ENCODE measurements around the gene PABPN1.

The PABPN1 gene

DNA sequence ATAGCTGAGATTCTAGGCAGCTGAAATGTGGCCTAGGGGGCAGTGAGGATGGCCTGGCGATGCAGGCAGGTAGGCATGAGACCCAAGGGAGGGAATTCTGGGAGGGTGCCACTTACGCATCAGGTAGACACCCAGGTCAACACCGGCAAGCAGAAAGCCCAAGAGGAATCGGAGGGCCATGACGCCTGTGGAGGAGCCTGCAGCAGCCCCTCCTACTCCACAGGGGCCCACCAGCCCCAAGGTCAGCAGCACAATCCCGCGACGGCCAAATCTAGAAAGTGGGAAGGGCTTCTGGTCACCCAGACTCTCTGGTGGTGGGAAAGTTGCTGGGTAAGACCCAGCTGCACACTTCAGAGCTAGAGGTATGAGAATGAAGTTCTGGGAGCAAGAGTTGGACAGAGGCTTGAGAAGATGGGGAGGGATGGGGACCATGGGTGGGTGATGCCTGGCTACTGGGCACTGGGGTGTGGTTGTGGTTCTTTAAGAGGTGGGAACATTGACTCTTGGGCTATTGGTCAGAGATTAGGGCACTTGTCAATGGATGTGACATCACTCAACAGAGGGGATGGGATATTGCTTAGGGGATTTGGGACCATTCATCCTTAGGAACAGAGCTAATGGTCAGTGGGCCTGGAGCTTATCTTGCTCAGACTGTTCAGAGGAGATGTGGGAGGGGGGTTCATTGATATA is 28.0 kb downstream of the PABPN1 start:
- Histone ChIP-seq H3K9ac (ENCODE audit: low read length) (no peak overlapping the region), H3K4me1 (ENCODE audit: insufficient read depth, low read length, severe bottlenecking) (no peaks in the 10 kb centered on the region), H4K20me1 (ENCODE audit: insufficient read depth, low read length) (no peaks in the 10 kb centered on the region), H3K27me3 (ENCODE audit: insufficient read depth, low read length) (no peaks in the 10 kb centered on the region), H3K27ac (ENCODE audit: low read depth, low read length, poor library complexity, severe bottlenecking) (no peak overlapping the region), H3K4me3 (ENCODE audit: low read depth, low read length, poor library complexity, severe bottlenecking) (no peak overlapping the region), H3F3A (ENCODE audit: insufficient read depth, low read length) (no peaks in the 10 kb centered on the region), H3K36me3 (ENCODE audit: insufficient read depth, low read length) (no peaks in the 10 kb centered on the region), H3K9me3 (ENCODE audit: low read length) (no peaks in the 10 kb centered on the region), H3K4me2 (ENCODE audit: low read length) (no peak overlapping the region), H3K9me2 (ENCODE audit: low read depth, low read length) (no peaks in the 10 kb centered on the region), H2AFZ (ENCODE audit: low read length) (no peak overlapping the region), H3K79me2 (ENCODE audit: insufficient read depth, low read length) (no peaks in the 10 kb centered on the region)
- TF ChIP-seq EZH2 (IDR thresholded peaks at IDR 0.05; ENCODE audit: borderline replicate concordance, low read length) (no peak), CTCF (IDR thresholded peaks at IDR 0.05; ENCODE audit: low read length) (no peak)

DNA sequence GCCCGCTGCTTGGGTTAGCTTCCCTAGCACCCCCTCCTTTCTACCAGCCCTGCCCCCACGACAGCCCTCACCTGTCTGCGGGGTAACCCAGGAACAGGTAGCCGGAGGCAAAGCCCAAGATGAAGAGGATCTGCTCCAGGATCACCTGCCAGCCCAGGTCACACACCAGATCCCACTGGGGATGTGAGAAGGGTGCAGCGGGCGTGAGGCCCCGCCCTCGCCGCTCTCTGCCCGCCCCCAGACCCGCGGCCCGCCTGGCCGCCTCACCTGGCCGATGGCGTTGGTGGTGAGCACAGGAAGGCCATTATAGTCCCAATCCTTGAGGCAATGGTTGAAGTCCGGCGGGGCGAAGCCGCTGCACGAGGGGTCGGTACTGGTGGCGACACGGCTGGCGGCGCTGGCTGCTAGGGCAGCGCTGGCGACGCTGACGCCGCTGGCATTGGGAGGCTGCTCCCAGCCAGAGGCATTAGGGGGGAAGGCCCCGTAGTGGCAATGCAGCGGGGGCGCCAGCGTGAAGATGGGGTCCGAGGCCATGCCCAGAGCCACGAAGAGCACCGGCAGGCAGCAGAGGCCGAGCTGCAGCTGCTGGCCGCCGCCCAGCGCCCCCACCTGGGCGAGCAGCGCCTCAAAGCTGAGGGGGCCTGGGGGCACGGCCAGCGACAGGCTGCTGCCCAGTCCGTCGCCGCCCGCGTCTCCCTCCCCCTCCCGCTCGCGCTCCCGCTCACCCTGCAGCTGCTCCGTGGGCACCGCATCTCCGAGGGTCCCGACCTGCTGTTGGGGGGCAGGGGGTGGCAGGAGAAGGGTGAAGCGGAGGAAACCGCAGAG is 30.6 kb downstream of the PABPN1 start:
- no peaks in the 10 kb centered on the region for H3K9me2 ChIP-seq (ENCODE audit: low read depth, low read length)
- H3K9ac ChIP-seq (ENCODE audit: low read length): no peak overlapping the region
- TF ChIP-seq EZH2 (IDR thresholded peaks at IDR 0.05; ENCODE audit: borderline replicate concordance, low read length) (no peak), CTCF (IDR thresholded peaks at IDR 0.05; ENCODE audit: low read length) (no peak)
- H3K27me3 ChIP-seq (ENCODE audit: insufficient read depth, low read length): no peaks in the 10 kb centered on the region
- H3K4me1 ChIP-seq (ENCODE audit: insufficient read depth, low read length, severe bottlenecking): no peaks in the 10 kb centered on the region
- no peak overlapping the region for H3K4me3 ChIP-seq (ENCODE audit: low read depth, low read length, poor library complexity, severe bottlenecking)
- no peak overlapping the region for H3K27ac ChIP-seq (ENCODE audit: low read depth, low read length, poor library complexity, severe bottlenecking)
- no peaks in the 10 kb centered on the region for H3F3A ChIP-seq (ENCODE audit: insufficient read depth, low read length)
- no peaks in the 10 kb centered on the region for H3K79me2 ChIP-seq (ENCODE audit: insufficient read depth, low read length)
- H3K4me2 ChIP-seq (ENCODE audit: low read length): no peak overlapping the region
- H3K9me3 ChIP-seq (ENCODE audit: low read length): no peaks in the 10 kb centered on the region
- no peak overlapping the region for H2AFZ ChIP-seq (ENCODE audit: low read length)
- H3K36me3 ChIP-seq (ENCODE audit: insufficient read depth, low read length): no peaks in the 10 kb centered on the region
- no peaks in the 10 kb centered on the region for H4K20me1 ChIP-seq (ENCODE audit: insufficient read depth, low read length)

DNA sequence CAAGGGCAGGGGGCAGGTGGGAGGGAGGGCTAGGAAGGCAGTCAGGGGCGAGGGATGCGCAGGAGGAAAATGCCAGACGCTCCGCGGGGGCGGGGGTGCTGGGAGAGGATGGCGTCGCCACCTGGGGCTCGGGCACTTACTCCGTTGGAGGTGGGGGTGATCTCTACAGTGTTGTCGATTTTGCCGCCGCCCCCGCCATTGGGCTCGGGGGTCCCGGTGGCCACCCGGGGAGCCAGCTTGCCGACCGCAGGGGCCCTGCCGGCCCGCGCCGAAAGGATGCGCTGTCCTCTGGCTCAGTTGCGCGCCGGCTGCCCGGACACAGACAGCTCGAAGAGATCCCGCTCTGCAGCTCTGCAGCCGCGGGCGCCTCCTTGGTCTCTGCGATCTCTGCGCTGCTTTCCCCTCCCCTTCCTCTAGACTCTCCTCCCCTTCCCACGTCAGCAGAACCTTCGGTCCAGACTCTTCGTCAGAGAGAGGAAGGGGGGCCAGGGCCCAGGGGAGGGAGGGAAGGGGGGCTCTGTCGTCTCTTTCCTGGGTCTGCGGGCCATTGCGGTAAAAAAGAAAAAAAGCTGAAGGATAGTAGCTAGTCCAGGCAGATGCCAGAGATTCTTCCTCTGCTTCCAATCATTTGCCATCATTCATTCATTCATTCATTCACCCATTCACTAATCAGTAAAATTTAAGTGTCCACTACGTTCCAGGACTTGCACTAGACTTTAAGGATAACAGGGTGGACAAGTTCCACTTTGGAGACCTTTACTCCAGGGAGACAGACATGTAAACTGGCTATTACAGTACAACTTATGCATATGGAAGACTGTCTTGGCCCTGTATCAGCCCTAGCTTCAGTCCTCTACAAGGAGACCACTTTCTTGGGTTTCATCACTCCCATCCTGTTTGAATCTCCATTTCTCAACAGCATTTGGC is 31.5 kb downstream of the PABPN1 start, which contains the start of gene SLC22A17:
SLC22A17 (minus strand) TSS at position 382 of the 927 bp plus-strand sequence.
- Histone ChIP-seq H3K27ac (ENCODE audit: low read depth, low read length, poor library complexity, severe bottlenecking) (no peak within 1 kb of the TSS), H3K27me3 (ENCODE audit: insufficient read depth, low read length) (no peaks in the 10 kb centered on the region), H3K36me3 (ENCODE audit: insufficient read depth, low read length) (no peaks in the 10 kb centered on the region), H3K4me1 (ENCODE audit: insufficient read depth, low read length, severe bottlenecking) (no peaks in the 10 kb centered on the region), H2AFZ (ENCODE audit: low read length) (no peak within 1 kb of the TSS), H3K4me3 (ENCODE audit: low read depth, low read length, poor library complexity, severe bottlenecking) (no peak within 1 kb of the TSS), H3K9me3 (ENCODE audit: low read length) (no peaks in the 10 kb centered on the region), H3K79me2 (ENCODE audit: insufficient read depth, low read length) (no peaks in the 10 kb centered on the region), H3K9me2 (ENCODE audit: low read depth, low read length) (no peaks in the 10 kb centered on the region), H3K4me2 (ENCODE audit: low read length) (no peak within 1 kb of the TSS), H3K9ac (ENCODE audit: low read length) (no peak within 1 kb of the TSS), H3F3A (ENCODE audit: insufficient read depth, low read length) (no peaks in the 10 kb centered on the region), H4K20me1 (ENCODE audit: insufficient read depth, low read length) (no peaks in the 10 kb centered on the region)
- TF ChIP-seq EZH2 (IDR thresholded peaks at IDR 0.05; ENCODE audit: borderline replicate concordance, low read length) (no peak), CTCF (IDR thresholded peaks at IDR 0.05; ENCODE audit: low read length) (no peak)

Data from OCI-LY1 (cell line).